ENCODE measurements around the gene GJC2.

Gene GJC2

GRCh38 chr1:228114827-228115226, 34.9 kb upstream of the GJC2 start:
- no peak for DNase-seq

- no peak for DNase-seq
Observed at GRCh38 chr1:228117335-228117734, 32.4 kb upstream of the GJC2 start.

- no peak for DNase-seq
Observed at GRCh38 chr1:228118040-228118439, 31.7 kb upstream of the GJC2 start.

GRCh38 chr1:228120351-228120750, 29.4 kb upstream of the GJC2 start:
- no peak for DNase-seq

- DNase-seq = no peak
Observed at GRCh38 chr1:228120857-228121489, 28.8 kb upstream of the GJC2 start.

GRCh38 chr1:228122921-228123441, 26.7 kb upstream of the GJC2 start:
- DNase-seq = no peak

GRCh38 chr1:228123505-228123904, 26.2 kb upstream of the GJC2 start:
- DNase-seq = no peak

- DNase-seq = no peak
Observed at GRCh38 chr1:228125185-228125584, 24.5 kb upstream of the GJC2 start.

- DNase-seq = no peak
Observed at GRCh38 chr1:228131766-228132165, 18.0 kb upstream of the GJC2 start.

- DNase-seq = no peak
Observed at GRCh38 chr1:228134591-228134990, 15.1 kb upstream of the GJC2 start.

GRCh38 chr1:228136901-228137300, 12.8 kb upstream of the GJC2 start:
- peak; percentile 57 for DNase-seq

- no peak for DNase-seq
Observed at GRCh38 chr1:228139406-228139930, 10.3 kb upstream of the GJC2 start.

- DNase-seq = peak; percentile 100
Observed at GRCh38 chr1:228139931-228140723, 9.6 kb upstream of the GJC2 start, which contains the start of gene GUK1. Gene GUK1, plus strand, starts transcription at chr1:228140279. Its CDS starts 24 bp downstream, at chr1:228140303.

- no peak for DNase-seq
Observed at GRCh38 chr1:228140724-228141225, 9.0 kb upstream of the GJC2 start.

GRCh38 chr1:228141226-228142044, 8.3 kb upstream of the GJC2 start:
- DNase-seq = peak; percentile 61

GRCh38 chr1:228142155-228142691, 7.5 kb upstream of the GJC2 start:
- DNase-seq = no peak

- no peak for DNase-seq
Observed at GRCh38 chr1:228142701-228143136, 7.0 kb upstream of the GJC2 start.

GRCh38 chr1:228143480-228144192, 6.1 kb upstream of the GJC2 start:
- no peak for DNase-seq

GRCh38 chr1:228144193-228144992, 5.3 kb upstream of the GJC2 start:
- DNase-seq = no peak

- no peak for DNase-seq
Observed at GRCh38 chr1:228144993-228145343, 4.8 kb upstream of the GJC2 start.

All from hematopoietic multipotent progenitor cell treated with erythropoietin and hydrocortisone succinate and interleukin-3 and kit ligand, for 8 days (in vitro differentiated cells).